GM06990 (cell line): ENCODE results near the gene CDH10.

Source experiments
- DNase-seq: peaks from one replicate; pipeline ENCODE4 v3.0.0-alpha.2; 2011; ENCODE audit not compliant: insufficient read length; ENCODE audit errors: extremely low read depth
- H3K27me3 ChIP-seq: replicated peaks from 2 replicates; pipeline ENCODE4 v1.6.0; 2011; ENCODE audit warnings: low read length; ENCODE audit not compliant: control insufficient read depth, insufficient read depth
- H3K36me3 ChIP-seq: 2 replicates; pipeline ENCODE4 v1.5.1; 2011; ENCODE audit warnings: low read length; ENCODE audit not compliant: control insufficient read depth, insufficient read depth
- H3K4me3 ChIP-seq: replicated peaks from 2 replicates; pipeline ENCODE4 v1.5.1; 2011; ENCODE audit warnings: low read depth, mild to moderate bottlenecking, control low read depth, low read length
- TF ChIP-seq, protein P1 (sequence below): IDR thresholded peaks from 2 replicates; pipeline ENCODE4 v1.5.1; 2011; ENCODE audit warnings: low read length, control low read depth, mild to moderate bottlenecking, inconsistent platforms; ENCODE audit not compliant: insufficient read depth, poor library complexity, severe bottlenecking

The CDH10 gene

DNA sequence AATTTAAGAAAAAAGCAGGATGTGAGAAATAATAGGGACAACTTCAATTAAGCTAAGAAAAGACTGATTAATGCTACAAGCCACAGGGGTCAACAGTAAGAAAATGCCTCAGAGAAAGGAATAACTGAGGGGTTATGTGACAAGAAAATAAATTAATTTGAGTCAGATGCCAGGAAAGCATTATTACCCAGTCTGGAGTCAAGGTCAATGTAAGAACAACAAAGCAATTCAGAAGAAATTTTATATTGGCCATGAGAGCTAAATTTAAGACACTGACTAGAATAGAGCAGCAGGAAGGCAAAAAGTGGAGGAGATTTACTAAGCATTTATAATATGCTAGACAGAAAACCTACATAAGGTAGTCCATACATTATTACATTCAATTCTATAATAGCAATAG is 73.5 kb downstream of the CDH10 start:
- H3K27me3 ChIP-seq: no peaks in the 10 kb centered on the region
- H3K36me3 ChIP-seq: no peaks in the 10 kb centered on the region
- no peak for DNase-seq
- H3K4me3 ChIP-seq: no peak overlapping the region
- TF ChIP-seq, protein P1, sequence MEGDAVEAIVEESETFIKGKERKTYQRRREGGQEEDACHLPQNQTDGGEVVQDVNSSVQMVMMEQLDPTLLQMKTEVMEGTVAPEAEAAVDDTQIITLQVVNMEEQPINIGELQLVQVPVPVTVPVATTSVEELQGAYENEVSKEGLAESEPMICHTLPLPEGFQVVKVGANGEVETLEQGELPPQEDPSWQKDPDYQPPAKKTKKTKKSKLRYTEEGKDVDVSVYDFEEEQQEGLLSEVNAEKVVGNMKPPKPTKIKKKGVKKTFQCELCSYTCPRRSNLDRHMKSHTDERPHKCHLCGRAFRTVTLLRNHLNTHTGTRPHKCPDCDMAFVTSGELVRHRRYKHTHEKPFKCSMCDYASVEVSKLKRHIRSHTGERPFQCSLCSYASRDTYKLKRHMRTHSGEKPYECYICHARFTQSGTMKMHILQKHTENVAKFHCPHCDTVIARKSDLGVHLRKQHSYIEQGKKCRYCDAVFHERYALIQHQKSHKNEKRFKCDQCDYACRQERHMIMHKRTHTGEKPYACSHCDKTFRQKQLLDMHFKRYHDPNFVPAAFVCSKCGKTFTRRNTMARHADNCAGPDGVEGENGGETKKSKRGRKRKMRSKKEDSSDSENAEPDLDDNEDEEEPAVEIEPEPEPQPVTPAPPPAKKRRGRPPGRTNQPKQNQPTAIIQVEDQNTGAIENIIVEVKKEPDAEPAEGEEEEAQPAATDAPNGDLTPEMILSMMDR: no peak

DNA sequence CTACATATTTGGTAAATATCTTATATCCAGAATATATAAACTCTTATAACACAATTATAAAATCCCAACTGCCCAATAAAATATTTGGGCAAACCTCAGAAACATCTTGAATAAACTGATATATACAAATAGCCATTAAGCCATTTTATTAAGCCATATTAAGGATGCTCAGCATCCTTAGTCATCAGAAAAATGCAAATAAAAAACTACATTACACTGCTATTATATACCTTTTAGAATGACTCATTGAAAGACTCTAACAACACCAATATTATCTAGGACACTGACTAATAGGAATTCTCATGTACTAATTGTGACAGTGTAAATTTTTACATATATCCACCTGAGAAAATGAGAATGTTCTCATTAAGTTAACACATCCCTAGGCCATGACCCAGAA is 77.8 kb downstream of the CDH10 start:
- TF ChIP-seq, protein P1: no peak
- no peak for DNase-seq
- H3K36me3 ChIP-seq: no peaks in the 10 kb centered on the region
- H3K4me3 ChIP-seq: no peak overlapping the region
- H3K27me3 ChIP-seq: no peaks in the 10 kb centered on the region

DNA sequence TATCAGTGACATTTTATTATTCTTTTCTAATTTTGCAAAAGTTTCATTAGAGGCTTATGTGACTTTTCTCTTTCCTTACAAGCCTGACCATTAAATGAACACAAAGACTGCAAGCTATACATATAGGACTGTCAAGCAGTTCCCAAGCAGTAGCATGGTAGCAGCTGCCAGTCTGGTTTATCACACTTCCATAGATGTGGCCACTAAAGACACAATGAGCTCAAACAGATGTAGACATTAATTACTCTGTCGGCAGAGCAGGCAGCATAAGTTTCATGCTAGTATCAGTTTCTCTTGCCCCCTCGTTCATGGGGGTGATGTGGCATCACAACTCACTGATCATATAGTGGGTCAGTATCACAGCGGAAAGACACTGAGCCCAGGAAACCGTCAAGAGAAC is 89.5 kb downstream of the CDH10 start:
- DNase-seq: no peak
- Histone ChIP-seq H3K4me3 (no peak overlapping the region), H3K27me3 (no peaks in the 10 kb centered on the region), H3K36me3 (no peaks in the 10 kb centered on the region)
- TF ChIP-seq, protein P1: no peak

DNA sequence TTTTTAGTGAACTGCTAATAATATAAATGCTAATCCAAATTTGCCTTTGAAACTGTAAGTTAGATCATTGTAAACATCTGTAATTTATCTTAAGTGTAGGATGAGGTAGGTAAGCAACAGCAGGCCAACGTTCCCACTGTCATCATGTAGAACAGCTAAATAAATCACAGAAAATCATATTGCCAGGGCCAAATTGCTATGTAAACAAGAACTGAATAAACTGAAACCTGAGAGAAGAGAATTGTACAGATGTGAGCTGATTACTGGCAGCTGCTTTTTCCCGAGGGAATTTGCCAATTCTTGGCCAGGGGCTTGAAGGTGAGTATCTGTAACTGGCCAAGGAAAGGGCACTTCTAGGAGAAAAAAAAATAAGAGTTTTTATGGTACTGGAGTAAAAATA is 97.6 kb downstream of the CDH10 start:
- no peak for DNase-seq
- no peaks in the 10 kb centered on the region for H3K36me3 ChIP-seq
- H3K27me3 ChIP-seq: no peaks in the 10 kb centered on the region
- H3K4me3 ChIP-seq: no peak overlapping the region
- TF ChIP-seq, protein P1: no peak

DNA sequence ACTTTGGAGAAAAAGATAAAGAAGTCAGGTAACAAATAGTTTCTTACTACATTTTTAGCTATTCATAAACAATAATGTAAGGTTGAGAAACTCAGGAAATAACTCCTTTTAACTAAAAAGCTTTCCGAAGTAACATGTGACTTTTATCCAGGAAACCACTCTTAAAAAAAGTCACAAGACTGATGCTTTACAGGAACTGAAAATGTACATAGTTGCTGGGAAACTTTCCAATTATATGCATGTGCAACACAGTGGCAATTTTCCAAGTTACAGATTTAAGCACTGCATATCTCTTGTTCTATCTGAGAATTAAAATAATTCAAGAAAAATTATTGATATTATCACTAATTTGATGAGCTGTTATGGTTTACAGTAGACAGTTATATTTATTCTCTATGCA is 105.2 kb downstream of the CDH10 start:
- H3K27me3 ChIP-seq: no peaks in the 10 kb centered on the region
- no peaks in the 10 kb centered on the region for H3K36me3 ChIP-seq
- TF ChIP-seq, protein P1: no peak
- no peak overlapping the region for H3K4me3 ChIP-seq
- no peak for DNase-seq

DNA sequence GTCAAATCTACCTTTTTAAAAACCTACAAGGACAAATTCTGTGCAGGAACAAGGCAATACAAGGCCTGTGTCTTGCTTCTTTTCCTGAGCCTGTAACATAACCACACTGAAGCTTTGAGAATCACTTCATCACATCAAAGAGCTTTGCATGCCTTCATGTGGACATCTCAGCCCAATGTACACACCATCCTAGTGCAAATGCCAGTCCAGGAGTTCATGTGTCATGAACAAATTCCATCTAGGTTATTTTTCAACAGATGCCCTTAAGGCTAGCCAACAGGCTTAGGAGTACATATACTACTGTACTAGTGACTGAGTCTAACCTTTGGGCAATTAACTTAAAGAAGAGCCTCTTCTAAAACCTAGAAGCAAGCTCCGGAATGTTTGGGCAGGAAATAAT is 106.4 kb downstream of the CDH10 start:
- DNase-seq: no peak
- no peaks in the 10 kb centered on the region for H3K27me3 ChIP-seq
- TF ChIP-seq, protein P1: no peak
- no peaks in the 10 kb centered on the region for H3K36me3 ChIP-seq
- no peak overlapping the region for H3K4me3 ChIP-seq
